Activated CD8-positive, alpha-beta T cell treated with anti-CD3 and anti-CD28 coated beads, Interleukin-2, amount 10 ng/mL, durations not matched to agents 7 days and 5 days (primary cell): Measurements from ENCODE around the gene KCNJ12. TPM values are rescaled to one million over a fixed set of nuclear protein-coding genes. Genes with fewer than 3 reads are reported as not detected.
"Not testable (repeated sequence)": the region's sequence is repeated elsewhere in the genome, so short reads cannot be mapped to it uniquely, and the experiment has no call there.

ENCODE experiments used
- ATAC-seq: fragments of 150-1000 bp; cut with Tn5 transposase; one replicate; pipeline ENCODE4 v1.10.0; 2021; ENCODE audit warnings: moderate library complexity
- CTCF ChIA-PET: fragments of 350-600 bp; sonication (Branson Sonifier 250); formaldehyde crosslinking; loops from one replicate; lab custom pipeline; 2021; ENCODE audit warnings: antibody characterized with exemption; lab: Charles Lee
- POLR2A ChIA-PET: fragments of 350-600 bp; sonication (Branson Sonifier 250); formaldehyde crosslinking; loops from one replicate; lab custom pipeline; 2021; ENCODE audit warnings: antibody characterized with exemption; lab: Charles Lee
- DNase-seq: peaks from one replicate; pipeline ENCODE4 v3.0.0-alpha.2; 2020
- H3K27ac Mint-ChIP-seq: one replicate; pipeline ENCODE4 v1.8.0; 2021; ENCODE audit warnings: mild to moderate bottlenecking, mixed read lengths
- H3K27me3 Mint-ChIP-seq: one replicate; pipeline ENCODE4 v1.8.0; 2021; ENCODE audit warnings: low read depth, mixed read lengths
- H3K36me3 Mint-ChIP-seq: one replicate; pipeline ENCODE4 v1.8.0; 2021; ENCODE audit warnings: low read depth, mixed read lengths
- H3K4me1 Mint-ChIP-seq: one replicate; pipeline ENCODE4 v1.8.0; 2021; ENCODE audit warnings: low read depth, mixed read lengths
- H3K4me3 Mint-ChIP-seq: one replicate; pipeline ENCODE4 v1.8.0; 2021; ENCODE audit warnings: mild to moderate bottlenecking, mixed read lengths
- H3K9me3 Mint-ChIP-seq: one replicate; pipeline ENCODE4 v1.8.0; 2022; ENCODE audit warnings: mixed read lengths; ENCODE audit not compliant: insufficient read depth
- total RNA-seq, 2 experiments: library from RNA; stranded (reverse); gene quantifications; one replicate each; pipeline ENCODE4 v1.2.3, GENCODE V29; 2021

The KCNJ12 gene
- not detected for total RNA-seq

DNA sequence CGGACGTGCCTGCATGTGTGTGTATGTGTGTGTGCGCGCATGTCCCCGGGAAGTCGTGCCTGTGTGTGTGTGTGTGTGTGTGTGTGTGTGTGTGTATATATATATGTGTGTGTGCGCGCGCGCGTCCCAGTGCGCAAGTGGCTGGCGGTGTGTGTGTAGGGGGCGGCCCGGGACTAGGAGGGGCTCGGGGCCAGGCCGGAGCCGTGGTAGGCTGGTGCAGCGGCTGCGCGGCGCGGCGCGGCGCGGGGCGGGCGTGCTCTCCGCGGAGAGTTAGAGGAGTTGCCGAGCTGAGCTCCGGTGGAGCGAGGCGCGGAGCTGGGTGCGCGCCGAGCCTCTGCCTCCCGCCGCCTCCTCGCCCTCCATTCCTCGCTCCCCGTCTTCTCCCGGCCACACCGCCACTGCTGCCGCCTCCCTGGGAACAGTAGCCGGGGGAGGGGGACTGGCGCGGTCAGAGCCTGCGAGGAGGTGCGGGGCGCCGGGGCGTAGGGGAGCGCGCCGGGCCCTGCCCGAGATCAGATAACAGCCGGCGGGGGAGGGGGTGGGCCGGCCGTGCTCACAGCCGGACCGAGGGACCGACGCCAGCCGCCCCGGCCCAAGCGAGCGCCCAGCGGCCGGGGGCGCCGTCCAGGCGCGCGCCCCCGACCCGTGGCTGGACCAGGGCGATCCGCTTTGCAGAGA lies at the start of gene KCNJ12:
KCNJ12 (plus strand) TSS at position 277 of the 678 bp plus-strand sequence. CDS start 38,986 bp downstream, outside the sequence.
- H3K9me3 Mint-ChIP-seq = no peaks in the 10 kb centered on the region
- H3K27me3 Mint-ChIP-seq = peaks cover 27% of the 10 kb centered on the region
- POLR2A ChIA-PET = no interaction called here
- CTCF ChIA-PET = interaction anchor here (0.8 to 1.5 kb wide), 2 partner anchors 96 to 256 kb away, joined by 3 read pairs; no protein-coding TSS in a partner anchor
- DNase-seq = no peak
- no peak within 1 kb of the TSS for H3K4me3 Mint-ChIP-seq
- no peak within 1 kb of the TSS for H3K27ac Mint-ChIP-seq
- H3K4me1 Mint-ChIP-seq = peaks cover 4% of the 10 kb centered on the region
- no peaks in the 10 kb centered on the region for H3K36me3 Mint-ChIP-seq
- ATAC-seq = no peak

GRCh38 chr17:21327921-21328320 lies 48.2 kb upstream of the KCNJ12 start:
- H3K9me3 Mint-ChIP-seq, CTCF ChIA-PET, ATAC-seq, POLR2A ChIA-PET, H3K27me3 Mint-ChIP-seq, H3K4me3 Mint-ChIP-seq, H3K36me3 Mint-ChIP-seq, H3K27ac Mint-ChIP-seq, DNase-seq: not testable (repeated sequence)
- H3K4me1 Mint-ChIP-seq = peaks cover 13% of the 10 kb centered on the region

- ATAC-seq, H3K9me3 Mint-ChIP-seq, H3K4me1 Mint-ChIP-seq, POLR2A ChIA-PET, CTCF ChIA-PET, H3K27me3 Mint-ChIP-seq, DNase-seq, H3K36me3 Mint-ChIP-seq, H3K4me3 Mint-ChIP-seq, H3K27ac Mint-ChIP-seq: not testable (repeated sequence)
Observed at GRCh38 chr17:21328778-21329177, 47.4 kb upstream of the KCNJ12 start.

- H3K9me3 Mint-ChIP-seq = no peaks in the 10 kb centered on the region
- no peak overlapping the region for H3K4me3 Mint-ChIP-seq
- ATAC-seq (no peak), DNase-seq (no peak)
- CTCF ChIA-PET = no interaction called here
- H3K27ac Mint-ChIP-seq = no peak overlapping the region
- POLR2A ChIA-PET = no interaction called here
- no peaks in the 10 kb centered on the region for H3K36me3 Mint-ChIP-seq
- peaks cover 7% of the 10 kb centered on the region for H3K27me3 Mint-ChIP-seq
- H3K4me1 Mint-ChIP-seq = peaks cover 2% of the 10 kb centered on the region
Observed at GRCh38 chr17:21330436-21331160, 45.6 kb upstream of the KCNJ12 start.

DNA sequence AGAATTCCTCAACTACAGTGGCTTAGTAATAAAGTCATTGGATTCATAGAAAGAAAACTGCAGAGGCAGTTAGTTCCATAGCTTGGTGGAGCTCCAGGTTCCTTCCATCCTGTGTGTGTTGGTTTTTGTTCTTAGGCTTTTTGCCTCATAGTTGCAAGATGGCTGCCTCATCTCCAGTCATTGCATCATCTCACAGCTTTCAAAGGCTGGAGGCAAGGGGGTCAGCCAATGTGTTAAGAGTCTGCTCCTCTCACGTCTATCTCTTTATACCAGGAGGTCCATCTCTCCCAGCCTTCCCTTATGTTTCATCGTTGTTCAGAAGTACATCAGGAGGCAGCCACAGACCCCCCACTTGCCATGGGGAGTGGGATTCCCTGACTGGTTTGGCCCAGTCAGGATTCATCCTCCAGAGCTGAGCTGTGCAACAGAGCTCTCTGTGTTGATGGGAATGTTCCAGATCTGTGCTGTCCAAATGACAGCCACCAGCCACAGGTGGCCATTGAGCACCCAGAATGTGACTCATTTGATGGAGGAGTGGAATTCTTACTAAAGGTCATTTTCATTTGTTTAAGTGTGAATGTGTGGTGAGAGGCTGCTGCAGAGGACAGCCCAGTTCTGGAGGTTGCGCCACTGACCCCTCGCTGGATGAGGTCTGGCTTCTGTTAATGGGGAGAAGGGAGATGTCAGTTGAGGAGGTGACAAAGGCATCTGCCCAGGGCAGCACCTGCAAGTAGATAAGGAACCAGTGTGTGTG lies 39.4 kb upstream of the KCNJ12 start:
- H3K36me3 Mint-ChIP-seq, ATAC-seq, H3K27ac Mint-ChIP-seq, H3K27me3 Mint-ChIP-seq, H3K9me3 Mint-ChIP-seq, DNase-seq, POLR2A ChIA-PET, H3K4me3 Mint-ChIP-seq, CTCF ChIA-PET, H3K4me1 Mint-ChIP-seq: not testable (repeated sequence)

DNA sequence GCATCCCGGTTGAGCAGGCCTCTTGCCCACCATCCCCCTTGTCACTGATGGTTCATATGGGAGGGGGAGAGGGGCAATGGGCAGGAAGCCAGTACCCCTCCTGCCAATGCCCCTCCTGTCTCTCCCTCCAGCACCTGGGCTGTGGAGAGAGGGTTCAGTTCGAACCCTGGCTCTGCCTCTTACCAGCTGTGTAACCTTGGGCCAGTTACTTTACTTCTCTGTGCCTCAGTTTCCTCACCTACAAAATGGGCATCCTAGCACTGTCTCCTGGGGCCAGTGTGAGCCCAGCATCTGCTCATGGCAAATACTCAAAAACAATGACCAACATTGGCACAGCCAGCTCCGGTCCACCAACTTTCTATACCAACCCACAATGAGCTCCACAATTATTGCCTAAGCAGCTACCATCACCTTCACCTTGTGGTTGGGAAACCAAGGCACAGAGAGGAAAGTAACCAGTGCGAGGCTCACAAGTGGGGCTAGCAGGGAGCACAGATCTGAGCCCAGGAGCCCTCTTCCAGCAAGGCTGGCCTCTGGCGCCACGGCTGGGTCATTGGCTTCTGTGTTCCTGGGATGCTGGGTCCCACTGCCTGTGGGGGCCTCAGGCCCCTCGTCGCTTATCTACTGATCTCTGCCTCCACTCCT lies 38.1 kb upstream of the KCNJ12 start:
- CTCF ChIA-PET, H3K9me3 Mint-ChIP-seq, H3K27ac Mint-ChIP-seq, ATAC-seq, H3K4me1 Mint-ChIP-seq, POLR2A ChIA-PET, DNase-seq, H3K27me3 Mint-ChIP-seq, H3K36me3 Mint-ChIP-seq, H3K4me3 Mint-ChIP-seq: not testable (repeated sequence)

DNA sequence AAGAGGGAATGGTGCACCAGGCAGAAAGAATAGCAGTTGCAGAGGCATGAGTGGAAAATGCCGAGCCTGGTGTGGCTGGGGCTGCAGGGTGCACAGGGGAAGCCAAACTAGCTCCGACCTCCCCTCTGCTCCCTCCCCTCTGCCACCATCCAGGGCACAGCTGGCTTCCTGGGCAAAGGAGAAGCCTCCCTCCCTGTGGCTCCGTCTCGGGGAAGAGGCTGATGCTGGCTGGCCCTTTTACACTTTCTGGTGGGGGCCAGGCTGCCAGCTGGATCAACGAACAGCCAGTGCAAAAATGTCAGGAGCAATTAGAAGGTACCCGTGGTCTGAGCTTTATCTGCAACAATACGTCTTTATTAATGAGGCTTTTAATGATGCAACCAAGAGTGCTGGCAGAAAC lies 37.1 kb upstream of the KCNJ12 start:
- Mint-ChIP-seq H3K36me3 (no peaks in the 10 kb centered on the region), H3K4me1 (no peaks in the 10 kb centered on the region), H3K27ac (no peak overlapping the region), H3K4me3 (no peak overlapping the region), H3K9me3 (no peaks in the 10 kb centered on the region), H3K27me3 (no peaks in the 10 kb centered on the region)
- no peak for DNase-seq
- ChIA-PET CTCF (no interaction called here), POLR2A (no interaction called here)
- ATAC-seq = no peak

- H3K9me3 Mint-ChIP-seq, DNase-seq, ATAC-seq, H3K27ac Mint-ChIP-seq, H3K36me3 Mint-ChIP-seq, H3K4me3 Mint-ChIP-seq, H3K4me1 Mint-ChIP-seq, H3K27me3 Mint-ChIP-seq, CTCF ChIA-PET, POLR2A ChIA-PET: not testable (repeated sequence)
Observed at GRCh38 chr17:21339571-21339970, 36.6 kb upstream of the KCNJ12 start.

DNA sequence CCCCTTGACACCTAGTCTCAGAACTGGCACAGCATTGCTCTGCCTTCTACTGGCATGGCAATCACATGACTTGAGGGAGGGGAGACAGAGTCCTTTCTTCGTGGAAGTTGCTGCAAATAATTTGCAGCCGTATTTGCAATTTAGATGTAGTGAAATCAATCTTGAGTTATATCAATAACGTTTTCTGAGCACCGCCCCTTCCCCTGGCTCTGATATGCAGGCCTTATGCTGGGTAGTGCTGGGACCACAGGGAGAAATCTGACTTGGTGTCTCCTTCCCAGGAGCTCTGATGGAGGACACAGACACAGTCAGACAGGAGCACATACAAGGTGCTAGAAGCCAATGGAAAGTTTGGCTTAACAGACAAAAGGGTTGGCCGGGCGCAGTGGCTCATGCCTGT lies 35.8 kb upstream of the KCNJ12 start:
- H3K4me1 Mint-ChIP-seq, ATAC-seq, DNase-seq, H3K36me3 Mint-ChIP-seq, H3K9me3 Mint-ChIP-seq, H3K27me3 Mint-ChIP-seq, POLR2A ChIA-PET, CTCF ChIA-PET, H3K4me3 Mint-ChIP-seq, H3K27ac Mint-ChIP-seq: not testable (repeated sequence)

GRCh38 chr17:21341279-21341678 lies 34.9 kb upstream of the KCNJ12 start:
- H3K27me3 Mint-ChIP-seq, ATAC-seq, H3K27ac Mint-ChIP-seq, POLR2A ChIA-PET, H3K9me3 Mint-ChIP-seq, H3K36me3 Mint-ChIP-seq, H3K4me3 Mint-ChIP-seq, DNase-seq, CTCF ChIA-PET, H3K4me1 Mint-ChIP-seq: not testable (repeated sequence)

DNA sequence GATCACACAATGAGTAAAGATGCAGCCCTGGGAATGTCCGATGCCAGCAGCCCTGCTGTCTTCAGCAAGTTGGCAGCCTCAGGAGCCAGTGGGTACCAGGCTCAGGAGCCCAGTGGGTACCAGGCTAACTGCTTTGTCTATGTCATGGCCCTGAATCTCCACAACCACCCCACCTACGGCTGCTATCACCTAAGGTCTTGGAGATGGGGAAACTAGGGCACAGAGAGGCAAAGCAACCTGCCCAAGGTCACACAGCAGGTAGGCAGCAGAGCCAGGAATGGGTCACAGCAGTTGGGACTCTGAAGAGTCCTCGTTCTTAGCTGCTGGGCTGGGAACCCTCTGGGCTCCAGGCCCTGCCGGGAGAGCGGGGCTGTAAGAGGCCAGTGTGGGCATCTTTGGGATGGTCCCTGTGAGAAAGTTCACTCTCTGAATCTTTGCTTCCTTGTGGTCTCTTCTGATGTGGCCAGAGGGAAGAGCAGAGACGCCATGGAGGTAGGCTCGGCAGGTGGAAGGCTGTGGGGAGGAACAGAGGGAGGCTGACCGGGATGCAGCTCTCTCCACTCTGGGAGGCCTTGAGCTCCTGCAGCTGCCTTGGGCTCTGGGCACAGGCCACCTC lies 34.1 kb upstream of the KCNJ12 start:
- DNase-seq, H3K4me3 Mint-ChIP-seq, H3K27ac Mint-ChIP-seq, H3K9me3 Mint-ChIP-seq, CTCF ChIA-PET, H3K36me3 Mint-ChIP-seq, H3K27me3 Mint-ChIP-seq, POLR2A ChIA-PET, H3K4me1 Mint-ChIP-seq, ATAC-seq: not testable (repeated sequence)
